GM21360 (cell line): ENCODE measurements around the gene PPIL1.

ENCODE experiments used
- ATAC-seq: cut with Tn5 transposase; IDR thresholded peaks from one replicate; pipeline ENCODE4 v1.9.1; 2021; ENCODE audit warnings: mild to moderate bottlenecking, moderate library complexity; ENCODE audit not compliant: unreplicated experiment

PPIL1 gene

DNA sequence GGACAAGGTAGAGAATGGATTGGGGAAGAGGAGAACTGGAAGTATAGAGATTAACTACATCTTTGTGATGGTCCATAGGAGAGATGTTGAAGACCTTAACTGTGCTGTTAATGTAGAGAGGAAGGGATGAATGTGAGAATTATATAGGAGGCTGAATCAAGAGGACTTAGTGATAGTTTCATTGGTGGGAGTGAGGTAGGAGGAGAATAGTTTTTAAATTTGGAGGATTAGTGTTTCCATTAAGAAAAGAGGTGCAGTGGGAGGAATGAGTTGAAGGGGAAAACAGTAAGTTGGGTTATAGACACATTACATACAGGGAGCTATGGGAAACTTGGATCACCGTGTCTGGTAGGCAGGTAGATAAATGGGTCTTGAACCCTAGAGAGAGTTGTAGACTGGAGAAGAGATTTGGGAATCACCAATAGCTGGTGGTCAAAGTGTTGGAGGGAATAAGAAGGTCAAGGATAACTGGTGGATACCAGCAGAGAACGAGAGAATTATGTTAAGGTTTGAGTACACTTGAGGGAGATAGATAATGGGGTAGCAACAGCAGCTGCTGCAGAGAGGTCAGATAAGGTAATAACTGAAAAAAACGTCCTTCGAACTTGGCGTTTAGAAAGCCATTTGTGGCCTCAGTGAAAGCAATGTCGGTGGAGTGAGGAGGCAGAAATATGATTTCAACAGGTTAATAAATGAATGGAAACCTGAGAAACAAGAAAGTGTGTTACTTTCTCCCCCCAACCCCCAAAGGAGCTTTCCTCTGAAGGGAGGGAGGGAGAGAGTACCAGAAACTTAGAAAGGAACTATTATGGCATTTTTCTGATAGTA is 14.3 kb upstream of the PPIL1 start:
- no peak for ATAC-seq

DNA sequence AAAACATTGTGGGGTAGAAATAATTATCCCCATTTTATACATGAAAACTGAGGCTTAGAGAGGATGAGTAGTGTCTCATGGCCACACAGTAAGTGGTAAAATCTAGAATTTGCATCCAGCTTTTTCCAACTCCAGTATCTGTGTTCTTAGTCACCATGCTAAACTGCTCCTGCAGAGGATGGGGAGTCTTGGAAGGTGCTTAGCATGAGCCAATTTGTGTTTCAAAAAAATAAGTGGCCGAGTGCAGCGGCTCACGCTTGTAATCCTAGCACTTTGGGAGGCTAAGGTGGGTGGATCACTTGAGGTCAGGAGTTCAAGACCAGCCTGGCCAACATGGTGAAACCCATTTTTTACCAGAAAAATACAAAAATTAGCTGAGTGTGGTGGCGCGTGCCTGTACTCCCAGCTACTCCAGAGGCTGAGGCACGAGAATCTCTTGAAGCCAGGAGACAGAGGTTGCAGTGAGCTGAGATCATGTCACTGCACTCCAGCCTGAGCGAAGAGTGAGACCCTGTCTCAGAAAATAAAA is 13.6 kb upstream of the PPIL1 start:
- ATAC-seq: no peak

DNA sequence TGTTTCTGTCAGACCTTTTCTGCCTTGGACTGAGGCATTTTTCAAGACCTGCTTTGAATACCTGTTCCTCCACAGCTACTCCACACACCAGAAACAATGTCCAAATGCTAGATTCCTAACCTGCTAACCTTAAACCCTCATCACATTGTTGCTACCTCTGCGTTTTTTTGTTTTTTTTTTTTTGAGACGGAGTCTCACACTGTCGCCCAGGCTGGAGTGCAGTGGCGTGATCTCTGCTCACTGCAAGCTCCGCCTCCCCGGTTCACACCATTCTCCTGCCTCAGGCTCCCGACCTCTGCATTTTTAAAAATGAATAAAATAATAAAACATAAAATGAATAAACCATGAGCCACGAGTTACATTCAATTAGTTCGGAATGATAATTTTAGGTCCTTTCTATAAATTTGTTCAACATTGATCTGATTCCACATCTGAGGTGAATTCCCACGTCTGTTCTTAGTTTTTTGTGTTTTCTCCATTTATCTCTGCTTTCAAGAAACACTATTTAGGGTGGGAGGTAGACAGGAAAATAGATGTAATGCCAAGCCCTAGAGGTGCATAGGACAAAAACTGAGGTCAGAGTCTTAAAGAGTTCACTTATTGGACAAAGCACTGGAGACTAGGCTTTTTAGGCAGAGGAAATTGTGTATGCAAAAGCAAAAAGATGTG is 12.5 kb upstream of the PPIL1 start:
- no peak for ATAC-seq

DNA sequence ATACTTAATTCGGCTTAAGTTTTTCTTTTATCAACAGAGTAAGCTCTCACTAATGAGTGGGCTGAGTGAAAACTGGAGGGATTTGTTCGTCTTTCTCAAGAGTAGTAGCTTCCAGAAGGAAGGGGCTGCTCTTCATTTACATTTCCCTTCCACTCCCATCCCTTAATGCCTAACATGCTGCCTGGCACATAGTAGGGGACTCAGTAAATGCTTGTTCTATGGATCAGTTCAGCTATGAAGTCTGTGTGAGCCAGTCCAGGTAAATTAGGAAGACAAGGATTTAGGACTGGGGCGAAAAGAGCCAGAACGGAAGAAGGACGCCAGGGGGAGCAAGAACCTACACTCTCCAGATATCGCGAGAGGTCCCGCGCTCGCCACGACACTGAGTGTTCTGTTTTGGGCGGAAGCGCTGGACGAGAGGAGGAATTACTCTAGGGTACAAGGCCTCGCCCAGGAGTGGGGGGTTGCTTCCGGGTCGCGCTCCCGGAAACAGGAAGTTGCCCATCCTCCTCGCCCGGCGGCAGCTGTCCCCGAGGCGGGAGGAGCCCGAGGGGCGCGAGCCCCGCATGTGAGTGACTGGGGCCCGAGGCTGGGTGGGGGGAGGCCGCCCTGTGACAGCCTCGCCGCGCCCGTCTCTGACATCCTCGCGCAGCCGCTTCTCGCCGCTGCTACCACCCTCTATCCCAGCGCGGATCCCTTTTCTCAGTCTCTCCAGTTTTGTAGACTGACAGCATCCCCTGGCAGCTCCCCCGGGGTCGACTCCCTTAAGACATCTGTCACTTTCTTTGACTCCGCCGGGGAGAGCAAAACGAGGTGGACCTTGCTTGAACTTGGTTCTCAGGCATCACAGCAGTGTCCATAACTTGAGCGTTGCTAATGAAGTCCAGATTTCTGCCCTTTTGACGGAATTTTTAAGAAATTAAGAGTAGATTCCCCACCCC is 11.1 kb upstream of the PPIL1 start, which contains the start of gene C6orf89:
C6orf89 (plus strand) TSS at position 492 of the 941 bp plus-strand sequence. CDS start 13,493 bp downstream, outside the sequence.
- peak; percentile 96 for ATAC-seq

DNA sequence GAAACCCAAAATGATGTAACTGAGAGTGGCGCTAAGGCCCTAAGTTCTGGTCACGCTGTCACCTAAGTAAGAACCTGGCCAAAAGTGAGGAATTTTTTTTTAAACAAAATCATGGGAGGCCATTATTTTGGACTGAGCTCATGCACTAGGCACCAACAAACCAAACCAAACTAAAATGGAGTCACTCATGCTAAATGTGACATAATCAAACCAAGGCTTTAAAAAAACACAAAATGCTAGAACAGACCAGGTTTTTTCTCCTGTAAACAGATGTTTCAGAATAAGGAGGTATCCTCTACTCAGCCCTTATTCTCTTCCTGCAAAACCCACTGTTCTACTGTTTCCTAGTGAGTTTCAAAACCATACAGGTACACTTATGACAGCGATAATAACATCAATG is 10.0 kb upstream of the PPIL1 start:
- ATAC-seq: no peak

DNA sequence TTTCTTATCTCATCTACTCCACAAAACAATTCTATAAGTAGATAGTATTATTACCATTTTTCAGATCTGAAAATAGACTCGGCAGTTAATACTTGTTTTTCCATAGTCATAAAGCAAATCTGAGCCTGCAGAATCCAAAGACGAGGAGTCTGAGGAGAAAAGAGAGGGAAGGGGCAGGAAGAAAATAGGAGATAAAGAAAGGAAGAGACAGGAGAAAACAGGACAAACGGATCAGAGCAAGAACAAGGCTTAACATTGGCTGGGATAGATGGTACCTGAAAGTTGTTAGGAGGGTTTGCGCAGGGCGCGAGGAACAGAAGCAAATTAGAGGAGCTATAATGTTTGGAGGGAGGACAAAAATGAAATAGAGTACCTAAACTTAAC is 639 bp upstream of the PPIL1 start:
- no peak for ATAC-seq

DNA sequence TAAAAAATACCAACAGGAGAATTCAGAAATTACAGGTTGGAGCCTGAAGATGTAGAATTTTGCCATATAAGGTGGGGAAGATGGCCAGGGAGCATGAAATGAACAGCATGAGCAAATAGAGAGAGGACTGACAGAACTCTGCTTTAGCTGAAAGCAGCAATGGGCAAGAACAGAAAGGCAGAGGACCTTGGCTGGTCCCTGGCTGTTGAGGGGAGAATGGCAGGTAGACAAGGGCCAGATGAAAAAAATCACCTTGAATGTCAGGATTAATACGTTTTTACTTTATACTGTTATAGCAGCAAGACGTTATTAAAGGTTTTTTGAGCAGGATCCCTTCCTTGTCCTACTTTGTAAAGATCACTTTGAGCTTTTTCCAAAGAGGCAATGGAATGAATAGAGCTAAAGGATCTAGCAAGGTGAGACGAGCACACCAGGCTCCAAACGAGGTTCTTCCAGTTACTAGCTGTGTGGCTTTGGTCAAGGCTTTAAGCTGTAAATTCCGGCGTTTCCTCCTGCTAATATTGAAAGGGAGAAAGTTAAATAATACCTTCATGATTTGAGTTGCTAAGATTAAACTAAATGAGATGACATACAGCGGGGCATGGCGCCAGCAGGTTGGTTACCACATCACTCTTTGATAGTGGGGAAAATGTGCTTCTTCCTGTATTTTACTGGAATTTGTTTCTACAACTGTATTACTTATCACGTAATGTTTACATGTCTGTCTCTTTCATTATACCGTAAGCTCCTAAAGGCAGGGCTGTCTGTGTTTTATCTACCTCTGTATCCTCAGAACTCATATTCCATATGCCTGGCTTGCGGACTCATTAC is 776 bp downstream of the PPIL1 start:
- ATAC-seq: no peak

DNA sequence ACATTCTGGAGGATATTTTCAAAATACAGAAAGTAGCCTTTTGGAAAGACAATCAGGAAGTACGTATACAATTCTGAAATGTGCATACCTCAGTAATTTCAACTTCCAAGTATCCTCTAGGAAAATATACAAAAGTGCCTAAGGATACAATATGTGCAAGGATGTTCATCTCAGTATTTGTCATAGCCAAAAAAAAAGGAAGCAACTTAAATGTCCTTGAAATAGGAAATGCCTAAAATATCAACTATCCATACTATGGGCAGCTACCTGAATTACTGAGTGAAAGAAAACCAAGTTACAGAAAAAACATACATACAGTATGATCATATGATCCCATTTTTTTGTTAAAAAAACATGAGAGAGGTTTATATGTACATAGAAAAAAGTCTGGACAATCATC is 1.5 kb downstream of the PPIL1 start:
- ATAC-seq: no peak

DNA sequence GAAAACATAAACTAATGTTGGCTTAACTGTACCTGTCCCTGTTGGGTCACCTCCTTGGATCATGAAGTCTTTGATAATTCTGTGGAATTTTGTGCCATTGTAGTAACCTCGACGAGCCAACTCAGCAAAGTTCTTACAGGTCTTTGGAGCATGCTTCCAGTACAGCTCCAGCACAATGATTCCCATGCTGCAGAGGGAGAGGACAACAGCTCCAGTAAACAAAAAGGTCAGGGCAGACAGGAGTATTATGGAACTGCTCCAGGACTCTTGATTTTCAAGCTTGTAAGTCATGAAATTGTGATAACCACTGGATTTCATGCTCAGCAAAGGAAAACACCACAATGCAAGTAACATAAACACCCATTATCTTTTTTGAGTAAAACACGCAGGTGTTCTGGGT is 2.9 kb downstream of the PPIL1 start:
- no peak for ATAC-seq

DNA sequence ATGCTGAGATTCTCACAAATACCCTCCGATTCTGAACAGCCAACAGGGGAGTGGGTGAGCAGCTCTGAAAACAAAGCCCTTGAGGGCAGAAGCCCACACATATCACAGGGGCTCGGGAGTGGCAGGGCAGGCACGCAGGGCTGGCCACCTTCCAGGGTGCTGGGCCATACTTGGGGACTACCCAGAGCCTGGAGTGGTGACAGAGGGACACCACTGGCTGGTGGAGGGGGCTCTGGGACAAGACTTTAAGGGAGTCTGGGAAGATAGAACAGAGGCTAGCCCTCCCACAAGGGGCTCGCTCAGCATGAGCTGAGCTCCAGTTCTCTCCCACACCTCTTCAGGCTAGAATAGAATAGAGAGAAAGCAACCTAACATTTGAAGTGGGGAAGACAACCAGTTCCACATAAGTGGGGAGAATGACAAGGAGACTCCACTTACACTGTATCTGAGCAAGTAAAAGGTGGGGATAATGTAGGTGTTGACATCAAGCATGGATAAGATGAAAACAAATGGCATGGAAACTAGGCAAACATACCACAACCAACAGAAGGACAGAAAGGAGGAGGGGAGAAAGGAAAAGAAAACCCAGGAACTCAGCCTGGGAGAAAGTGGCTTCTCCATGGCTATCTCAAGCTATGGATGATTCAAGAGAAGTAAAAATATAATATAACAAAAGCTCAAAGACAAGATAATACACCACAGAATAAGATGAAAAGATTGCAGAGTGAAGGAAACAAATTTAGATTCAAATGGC is 7.0 kb downstream of the PPIL1 start:
- ATAC-seq: no peak

DNA sequence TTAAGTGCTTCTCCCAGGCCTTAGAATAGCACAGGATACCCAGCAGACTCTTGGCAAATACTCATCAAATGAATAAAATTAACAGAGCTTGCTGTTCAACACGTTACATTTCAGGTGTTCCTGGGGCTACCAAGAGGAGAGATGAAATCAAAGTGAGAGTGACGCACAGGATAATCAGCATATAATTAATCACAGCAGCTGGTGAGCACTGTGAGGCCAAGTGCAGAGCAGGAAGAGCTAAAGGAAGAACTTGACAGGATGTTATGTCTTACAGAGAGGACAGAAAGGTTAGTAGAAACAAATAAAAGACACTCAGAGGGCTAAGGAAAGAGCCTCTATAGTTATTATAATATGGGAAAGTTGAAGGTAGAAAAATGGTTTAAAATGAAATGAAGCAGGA is 8.8 kb downstream of the PPIL1 start:
- ATAC-seq: no peak

DNA sequence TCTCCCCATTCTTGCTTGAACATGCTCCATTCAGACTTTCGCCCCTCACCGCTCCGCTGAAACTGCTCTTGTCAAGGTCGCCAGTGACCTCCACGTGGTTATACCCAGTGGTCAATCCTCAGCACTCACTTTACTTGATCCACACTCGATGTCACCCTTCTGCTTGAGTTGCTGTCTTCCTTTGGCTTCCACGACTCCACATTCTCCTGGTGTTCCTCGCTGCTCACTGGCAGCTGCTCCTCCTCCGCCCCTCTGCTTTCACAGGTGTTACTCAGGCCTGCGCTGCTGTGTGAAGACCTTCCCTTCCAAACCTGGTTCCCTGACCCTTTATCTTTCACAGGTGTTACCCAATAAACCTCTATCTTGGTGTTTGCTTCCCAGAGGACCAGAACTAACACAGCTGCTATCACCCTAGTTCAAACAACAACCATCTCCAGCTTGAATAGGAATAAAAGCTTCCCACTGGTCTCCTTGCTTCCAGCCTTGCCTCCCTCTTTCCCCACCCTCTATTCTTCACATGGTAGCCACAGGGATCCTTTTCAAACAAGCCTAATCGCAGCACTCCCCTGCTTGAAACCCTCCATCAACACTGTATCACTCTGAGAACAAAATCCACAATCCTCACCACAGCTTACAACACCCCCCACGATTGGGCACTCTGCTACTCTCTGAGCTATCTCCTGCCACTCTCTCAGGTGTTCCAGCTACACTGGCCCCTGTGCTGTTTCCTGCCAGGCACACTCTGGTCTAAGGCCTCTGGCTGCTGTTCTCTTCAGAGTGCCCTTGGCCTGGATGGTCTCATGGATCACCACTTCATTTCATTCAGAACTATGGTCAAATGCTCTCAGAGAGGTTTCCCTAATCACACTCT is 10.7 kb downstream of the PPIL1 start:
- no peak for ATAC-seq

DNA sequence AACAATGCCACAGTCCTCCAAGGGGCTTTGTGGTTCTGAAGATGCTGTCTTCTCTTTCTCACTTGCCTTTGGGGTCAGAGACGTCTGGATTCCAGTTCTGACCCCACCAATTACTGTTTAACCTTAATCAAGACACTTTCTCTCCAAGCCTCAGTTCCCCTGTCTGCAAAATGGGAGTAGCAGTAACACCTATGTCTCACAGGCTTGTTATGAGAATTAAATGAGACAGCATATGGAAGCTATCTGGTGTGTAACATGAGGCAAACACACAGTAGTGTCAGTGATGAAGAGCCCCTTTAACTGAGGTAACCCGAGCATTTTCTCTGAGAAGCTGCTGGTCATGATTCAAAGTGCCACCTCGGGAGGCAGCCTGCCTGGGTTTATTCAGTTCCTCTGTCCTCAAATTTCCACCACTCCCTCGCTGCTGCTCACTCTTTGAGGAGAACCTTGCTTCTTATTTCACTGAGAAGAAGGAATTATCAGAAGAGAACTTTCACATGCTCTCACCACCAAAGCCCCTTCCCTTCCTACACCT is 11.7 kb downstream of the PPIL1 start:
- no peak for ATAC-seq

DNA sequence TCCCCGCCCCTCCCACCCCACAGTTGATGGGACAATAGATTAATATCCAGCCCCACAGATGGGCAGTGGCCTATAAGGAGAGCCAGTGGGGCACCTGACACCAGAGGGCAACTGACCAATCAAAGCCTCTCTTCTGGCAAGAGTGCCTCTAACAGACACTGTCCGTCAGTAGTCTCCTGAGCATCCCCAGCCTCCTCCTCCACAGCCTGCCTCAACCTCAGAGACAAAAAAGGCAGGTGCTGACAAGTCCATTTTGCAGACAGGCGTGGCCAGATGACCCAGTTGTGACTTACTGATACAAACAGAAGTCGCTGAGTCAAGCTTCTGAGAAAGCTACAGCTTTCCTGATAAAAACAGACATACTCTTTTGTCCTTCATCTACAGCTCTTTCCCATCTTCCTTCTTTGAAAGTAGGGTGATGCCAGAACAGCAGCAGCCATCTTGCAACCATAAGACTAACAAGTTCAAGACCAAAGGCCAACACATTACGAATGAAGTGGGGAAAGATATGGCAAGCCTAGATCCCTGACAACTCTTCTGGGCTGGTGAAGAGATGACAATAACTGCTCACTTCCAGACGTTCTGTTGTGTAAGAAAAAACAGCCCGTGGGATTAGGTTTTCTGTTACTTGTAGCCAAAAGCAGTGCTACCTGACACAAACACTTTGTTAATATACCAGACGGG is 12.3 kb downstream of the PPIL1 start:
- ATAC-seq: no peak

DNA sequence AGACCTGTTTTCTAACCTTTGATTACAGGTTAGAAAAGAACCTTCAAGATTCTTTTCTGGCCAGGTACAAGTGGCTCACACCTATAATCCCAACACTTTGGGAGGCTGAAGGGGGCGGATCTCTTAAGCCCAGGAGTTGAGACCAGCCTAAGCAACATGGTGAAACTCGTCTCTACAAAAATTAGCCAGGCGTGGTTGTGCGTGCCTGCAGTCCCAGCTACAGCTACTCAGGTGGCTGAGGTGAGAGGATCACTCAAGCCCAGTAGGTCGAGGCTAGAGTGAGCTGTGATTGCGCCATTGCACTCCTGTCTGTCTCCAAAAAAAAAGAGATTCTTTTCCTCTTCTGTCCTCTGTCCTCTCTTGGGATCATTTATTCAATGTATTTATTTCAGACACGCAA is 14.5 kb downstream of the PPIL1 start:
- no peak for ATAC-seq

DNA sequence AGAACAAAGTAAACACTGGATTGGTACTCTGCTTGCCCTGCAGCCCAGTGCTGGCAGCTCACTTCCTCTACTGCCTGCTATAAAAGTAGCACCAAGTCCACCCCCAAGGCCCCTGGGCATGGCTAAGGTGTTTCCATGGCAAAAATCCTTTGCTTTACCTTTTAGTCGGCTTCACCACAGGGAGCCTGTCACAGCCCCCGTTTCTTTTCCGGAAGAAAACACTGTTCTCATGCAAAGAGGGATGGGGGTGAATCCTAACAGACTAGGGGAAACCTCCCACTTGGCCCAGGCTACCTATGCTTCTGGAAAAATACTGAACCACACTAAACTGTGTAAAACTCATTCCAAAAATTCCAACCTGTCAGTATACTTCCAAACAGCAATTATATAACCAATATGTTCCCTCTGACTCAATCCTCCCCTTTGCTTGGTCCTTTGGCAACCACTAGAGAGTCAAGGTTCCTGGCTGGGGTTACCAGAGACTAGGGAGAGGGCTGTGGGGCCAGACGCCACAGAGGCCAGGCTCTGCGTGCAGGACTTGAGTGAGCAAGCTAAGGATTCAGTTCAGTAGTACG is 16.1 kb downstream of the PPIL1 start:
- ATAC-seq: no peak

DNA sequence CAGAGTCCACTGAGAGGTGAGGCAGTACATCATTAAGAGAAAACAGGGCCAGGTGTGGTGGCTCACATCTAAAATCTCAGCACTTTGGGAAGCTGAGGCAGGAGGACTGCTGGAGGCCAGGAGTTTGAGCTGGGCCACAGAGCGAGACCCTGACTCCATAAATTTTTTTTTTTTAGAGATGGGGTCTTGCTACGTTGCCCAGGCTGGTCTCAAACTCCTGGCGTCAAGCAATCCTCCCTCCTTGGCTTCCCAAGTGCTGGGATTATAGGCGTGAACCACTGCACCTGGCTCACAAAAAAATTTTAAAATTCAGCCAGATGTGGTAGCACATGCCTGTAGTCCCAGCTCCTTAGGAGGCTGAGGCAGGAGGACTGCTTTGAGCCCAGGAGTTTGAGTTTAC is 17.3 kb downstream of the PPIL1 start:
- ATAC-seq: no peak
